ENCODE measurements around the gene CAMSAP1.

GRCh38 chr9:135946392-135946994 is 39.1 kb upstream of the CAMSAP1 start:
- TF ChIP-seq EZH2 (IDR thresholded peaks at IDR 0.05; ENCODE audit: borderline replicate concordance, low read length) (no peak), CTCF (IDR thresholded peaks at IDR 0.05; ENCODE audit: low read length) (no peak)
